Raji (cell line): ENCODE data around the gene IL17RB.

ENCODE experiments used
- POLR2A ChIP-seq: IDR thresholded peaks from 2 replicates; pipeline ENCODE4 v1.6.1; 2011; ENCODE audit warnings: low read depth, low read length, control low read depth; ENCODE audit not compliant: insufficient read depth

Gene IL17RB, protein sequence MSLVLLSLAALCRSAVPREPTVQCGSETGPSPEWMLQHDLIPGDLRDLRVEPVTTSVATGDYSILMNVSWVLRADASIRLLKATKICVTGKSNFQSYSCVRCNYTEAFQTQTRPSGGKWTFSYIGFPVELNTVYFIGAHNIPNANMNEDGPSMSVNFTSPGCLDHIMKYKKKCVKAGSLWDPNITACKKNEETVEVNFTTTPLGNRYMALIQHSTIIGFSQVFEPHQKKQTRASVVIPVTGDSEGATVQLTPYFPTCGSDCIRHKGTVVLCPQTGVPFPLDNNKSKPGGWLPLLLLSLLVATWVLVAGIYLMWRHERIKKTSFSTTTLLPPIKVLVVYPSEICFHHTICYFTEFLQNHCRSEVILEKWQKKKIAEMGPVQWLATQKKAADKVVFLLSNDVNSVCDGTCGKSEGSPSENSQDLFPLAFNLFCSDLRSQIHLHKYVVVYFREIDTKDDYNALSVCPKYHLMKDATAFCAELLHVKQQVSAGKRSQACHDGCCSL

DNA sequence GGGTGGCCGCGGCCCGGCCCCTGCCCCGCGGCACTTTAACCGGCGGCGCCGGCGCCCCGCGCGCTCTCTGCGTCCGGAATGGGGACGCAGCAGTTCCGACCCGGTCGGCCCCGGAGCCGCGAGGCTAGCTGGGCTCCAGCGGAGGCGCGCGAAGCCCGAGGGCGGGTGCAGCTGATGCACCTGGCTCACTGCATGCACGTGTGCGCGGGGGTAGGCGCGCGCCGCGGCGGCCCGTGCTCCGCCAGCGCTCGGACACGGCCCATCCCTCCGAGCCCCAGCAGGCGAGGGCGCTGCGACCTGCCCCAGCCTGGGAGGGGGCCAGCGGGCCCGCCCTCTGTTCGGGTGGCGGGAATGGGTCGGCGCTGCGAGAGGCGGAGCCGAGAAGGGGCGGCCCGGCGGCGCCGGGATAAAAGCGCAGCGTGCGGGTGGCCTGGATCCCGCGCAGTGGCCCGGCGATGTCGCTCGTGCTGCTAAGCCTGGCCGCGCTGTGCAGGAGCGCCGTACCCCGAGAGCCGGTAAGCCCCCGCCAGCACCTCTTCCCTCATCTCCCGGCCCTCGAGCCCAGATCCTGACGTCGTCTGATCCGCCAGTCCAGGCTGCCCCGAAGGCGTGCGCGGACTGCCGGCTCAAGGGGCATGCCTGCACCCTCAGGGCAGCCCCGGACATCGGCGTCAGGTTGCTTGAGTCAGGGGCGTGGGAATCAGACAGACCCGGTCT, at the start of gene IL17RB, which contains the start of gene CHDH:
Gene IL17RB, plus strand, starts transcription at position 435 of the 717 bp plus-strand sequence. Its CDS starts 21 bp downstream, at position 456.
Gene CHDH, minus strand, starts transcription at position 286 of the 717 bp plus-strand sequence. CDS start 22,411 bp downstream, outside the sequence.
- TF ChIP-seq POLR2A, result no peak

DNA sequence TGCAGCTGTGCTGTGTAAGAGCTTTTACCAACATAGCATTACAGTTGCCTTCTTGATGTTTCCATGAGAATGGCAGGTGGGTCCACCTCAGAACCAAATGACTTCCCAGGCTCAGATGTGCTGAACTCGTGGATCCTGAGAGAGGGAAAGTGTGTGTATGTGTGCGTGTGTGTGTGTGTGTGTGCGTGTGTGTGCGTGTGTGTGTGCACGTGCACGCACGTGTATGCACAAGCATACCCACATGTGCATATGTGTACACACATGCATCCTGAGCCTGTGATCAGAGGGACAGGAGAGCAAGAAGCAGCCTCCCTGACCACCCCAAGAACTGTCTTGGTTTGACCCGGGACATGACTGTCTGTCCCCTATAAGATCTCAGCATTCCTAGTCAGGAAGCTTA, 48.2 kb upstream of the IL17RB start:
- TF ChIP-seq POLR2A, result no peak

DNA sequence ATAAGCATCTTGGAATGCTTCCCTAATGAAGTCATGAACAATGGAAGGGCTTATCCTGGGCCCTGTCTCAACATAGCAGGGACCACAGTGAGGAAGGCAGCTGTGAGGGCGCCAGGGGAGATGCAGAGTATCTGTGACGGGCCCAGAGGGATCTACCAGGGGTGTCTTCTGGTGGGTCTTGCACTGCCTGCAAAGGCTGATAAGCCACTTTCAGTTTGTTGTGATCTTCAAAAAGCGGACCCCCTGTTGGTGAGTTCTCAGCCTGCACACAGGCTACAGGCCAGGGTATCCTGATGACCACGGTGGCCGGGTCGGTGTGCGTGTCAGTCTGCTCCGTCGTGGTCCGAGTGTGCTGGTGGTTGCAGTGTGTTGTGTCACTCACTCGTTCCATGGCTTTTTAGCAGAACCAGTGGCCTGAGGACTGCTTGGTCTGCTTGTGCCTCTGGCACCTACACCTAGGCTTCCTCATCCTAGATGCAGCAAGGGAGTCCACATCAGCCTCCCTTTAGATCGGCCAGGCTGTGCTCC, 47.0 kb upstream of the IL17RB start:
- no peak for TF ChIP-seq POLR2A

DNA sequence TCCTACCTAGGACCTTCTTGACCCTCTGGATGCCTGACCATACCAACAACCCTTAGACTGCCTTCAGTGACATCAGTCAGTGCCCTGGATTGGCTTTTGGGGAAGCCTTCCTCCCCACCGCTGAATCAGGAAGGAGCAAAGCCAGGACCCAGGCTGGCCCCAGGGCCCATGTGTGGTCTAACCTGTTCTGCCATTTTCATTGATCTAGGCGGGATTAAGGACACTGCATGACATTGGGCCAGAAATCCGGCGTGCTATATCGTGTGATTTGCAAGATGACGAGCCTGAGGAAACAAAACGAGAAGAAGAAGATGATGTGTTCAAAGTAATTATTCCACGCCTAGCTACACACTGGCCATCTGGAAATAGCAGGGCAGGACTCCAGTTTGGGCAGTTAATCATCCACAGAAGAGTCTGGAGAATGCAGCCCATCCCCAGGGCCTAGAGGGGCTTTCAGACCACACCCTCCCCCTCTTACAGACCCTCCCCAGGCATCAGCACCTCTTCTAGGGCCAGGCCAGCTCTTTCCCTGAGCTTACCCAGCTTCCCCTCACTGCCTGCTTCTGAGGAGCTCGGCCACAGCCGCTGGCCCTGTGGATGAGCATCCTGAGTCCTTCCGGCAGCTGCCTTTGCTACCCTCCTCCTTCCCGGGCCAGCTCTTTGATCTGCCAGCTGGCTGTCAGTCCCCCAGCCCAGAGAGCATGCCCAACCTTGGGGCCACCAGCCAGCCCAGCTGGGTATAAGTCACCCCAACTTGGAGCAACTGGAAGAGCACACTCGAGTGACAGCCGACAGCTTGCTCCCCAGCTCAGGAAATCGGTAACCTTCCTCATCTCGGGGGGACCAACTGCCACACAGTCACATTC, 46.1 kb upstream of the IL17RB start:
- TF ChIP-seq POLR2A, result no peak

DNA sequence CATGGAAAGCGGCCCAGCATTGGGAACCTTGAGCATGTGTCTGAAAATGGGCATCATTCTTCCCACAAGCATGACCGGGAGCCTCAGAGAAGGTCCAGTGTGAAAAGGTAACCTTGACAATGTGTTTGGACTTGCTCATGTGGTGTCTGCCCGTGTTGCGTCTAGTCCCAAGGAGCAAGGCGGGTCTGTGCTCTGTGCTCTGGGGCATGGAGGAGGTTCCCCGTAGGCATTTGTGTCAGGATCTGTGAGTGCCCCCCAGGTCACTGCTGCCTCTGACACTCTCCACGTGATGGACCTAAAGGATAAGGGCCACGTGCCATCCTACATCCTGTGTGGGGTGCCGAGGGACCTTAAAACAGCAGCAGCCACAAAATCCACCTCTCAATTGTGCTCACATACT, 45.0 kb upstream of the IL17RB start:
- no peak for TF ChIP-seq POLR2A

DNA sequence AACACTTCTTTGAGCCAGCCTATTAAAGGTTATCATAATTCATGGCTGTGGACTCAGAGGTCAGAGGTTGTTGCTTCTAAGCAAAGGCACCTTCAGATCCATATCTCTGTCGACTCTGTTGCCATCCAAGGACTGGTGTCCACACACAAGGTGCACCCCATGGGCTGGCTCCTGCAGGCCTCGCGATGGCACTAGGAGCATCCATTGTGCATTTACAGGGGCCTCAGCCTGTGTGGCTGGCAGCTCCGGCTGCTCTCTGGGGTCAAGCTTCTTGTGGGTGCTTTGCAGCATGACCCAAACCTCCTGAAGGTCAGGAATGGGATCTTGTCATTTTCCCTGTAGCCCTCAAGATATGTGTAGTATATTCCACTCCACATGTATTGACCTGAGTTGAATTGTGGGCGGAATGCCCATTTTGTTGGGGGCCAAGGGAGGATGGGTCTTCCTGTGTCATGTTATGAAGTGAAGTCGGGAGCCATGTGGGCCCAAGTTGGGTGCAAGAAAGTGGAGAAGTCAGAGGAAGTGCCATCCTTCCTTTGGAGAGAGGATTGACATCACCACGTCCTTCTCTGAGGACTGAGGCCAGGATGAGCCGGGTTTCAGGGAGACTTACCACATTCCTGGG, 44.0 kb upstream of the IL17RB start:
- TF ChIP-seq POLR2A, result no peak

DNA sequence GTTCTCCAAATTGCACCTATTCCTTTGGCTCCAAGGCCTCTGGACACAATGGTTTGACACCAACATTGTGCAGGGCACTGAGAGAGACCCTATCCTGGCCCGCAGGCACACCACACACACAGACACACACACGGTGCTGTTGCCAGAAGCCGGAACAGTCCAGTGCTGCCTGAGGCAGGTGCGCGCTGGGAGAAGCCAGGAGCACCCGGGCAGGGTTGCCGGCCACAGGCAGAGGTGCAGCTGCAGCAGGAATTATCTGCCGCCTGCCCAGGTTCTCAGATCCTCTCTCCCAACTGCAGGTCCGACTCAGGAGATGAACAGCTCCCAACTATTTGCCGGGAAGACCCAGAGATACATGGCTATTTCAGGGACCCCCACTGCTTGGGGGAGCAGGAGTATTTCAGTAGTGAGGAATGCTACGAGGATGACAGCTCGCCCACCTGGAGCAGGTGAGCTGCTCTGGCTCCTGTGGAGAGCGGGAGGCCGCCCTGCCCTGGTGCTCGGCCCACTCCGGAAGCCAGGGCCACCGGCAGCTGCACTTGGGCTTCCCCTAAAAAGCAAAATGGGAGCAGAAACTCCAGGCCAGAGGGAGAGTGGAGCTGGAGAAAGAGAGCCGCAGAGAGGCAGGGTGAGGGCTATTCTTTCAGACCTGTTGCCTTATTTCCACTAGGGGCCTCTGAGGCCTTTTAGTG, 43.1 kb upstream of the IL17RB start:
- TF ChIP-seq POLR2A, result no peak

DNA sequence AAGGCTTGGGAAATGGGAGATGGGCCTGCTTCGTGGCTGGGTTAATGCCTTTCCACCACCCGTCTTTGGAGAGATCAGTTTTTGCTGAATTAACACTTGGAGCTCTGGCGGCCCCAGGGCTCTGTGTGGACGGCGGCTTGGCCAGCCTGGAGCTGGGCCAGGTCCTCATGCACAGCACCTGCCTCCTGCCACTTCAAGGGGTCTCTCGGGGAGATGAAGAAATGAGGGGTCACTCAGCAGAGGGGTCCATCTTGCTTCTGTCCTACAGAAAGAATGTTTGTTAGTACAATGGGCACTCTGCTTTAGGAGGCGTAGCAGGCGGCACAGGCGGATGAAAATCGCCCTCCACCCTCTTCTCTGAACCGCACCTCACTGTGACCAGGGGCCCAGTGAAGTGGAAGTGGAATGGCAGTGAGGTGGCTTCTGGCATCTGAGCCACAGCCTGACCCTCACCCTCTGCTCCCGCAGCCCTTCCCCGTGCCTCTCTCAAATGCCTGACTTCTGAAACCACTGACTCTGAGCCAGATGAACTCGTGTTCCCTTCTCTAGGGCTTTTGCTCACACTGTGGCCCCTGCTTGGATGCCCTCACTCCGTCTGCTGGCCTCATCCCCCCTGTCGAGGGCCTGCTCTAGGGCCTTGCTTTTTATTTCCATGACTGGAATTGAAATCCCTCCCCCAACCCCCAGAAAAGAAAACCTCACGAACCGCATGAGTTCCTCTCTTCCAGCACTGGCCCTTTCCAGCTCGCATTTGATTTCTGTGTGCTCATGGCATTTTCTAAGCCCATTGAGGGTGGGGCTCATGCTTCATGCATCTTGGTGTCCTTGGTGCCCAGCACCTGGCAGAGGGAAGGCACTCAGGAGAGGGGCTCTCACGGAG, 42.3 kb upstream of the IL17RB start:
- no peak for TF ChIP-seq POLR2A

DNA sequence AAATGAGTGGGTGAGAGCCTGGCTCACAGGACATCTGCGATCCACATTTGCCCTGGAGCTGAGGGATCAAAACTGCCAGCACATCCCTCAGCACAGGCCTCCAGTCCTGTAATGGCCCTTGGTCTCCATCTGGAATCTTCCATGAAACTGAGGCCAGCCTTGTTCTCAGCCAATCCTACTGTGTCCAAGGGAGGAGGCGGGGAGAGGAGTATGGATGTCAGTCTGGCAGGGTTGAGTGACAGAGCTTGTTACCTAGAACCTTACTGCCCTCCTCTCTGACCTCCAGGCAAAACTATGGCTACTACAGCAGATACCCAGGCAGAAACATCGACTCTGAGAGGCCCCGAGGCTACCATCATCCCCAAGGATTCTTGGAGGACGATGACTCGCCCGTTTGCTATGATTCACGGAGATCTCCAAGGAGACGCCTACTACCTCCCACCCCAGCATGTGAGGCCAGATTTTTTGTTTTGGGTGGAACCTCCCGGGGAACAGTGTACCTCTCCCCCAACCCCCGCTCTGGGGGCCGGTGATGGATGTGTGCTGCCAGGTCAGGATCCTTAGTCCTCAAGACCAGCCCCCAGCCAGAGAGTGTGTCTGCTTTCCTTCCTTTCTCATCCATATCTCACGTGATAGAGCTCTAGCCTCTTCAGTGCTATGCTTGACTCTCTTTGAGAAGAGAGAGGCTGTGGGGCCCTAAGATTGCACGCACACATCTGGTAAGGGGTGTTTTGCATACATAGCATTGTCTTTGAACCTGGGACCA, 41.5 kb upstream of the IL17RB start:
- TF ChIP-seq POLR2A, result no peak

DNA sequence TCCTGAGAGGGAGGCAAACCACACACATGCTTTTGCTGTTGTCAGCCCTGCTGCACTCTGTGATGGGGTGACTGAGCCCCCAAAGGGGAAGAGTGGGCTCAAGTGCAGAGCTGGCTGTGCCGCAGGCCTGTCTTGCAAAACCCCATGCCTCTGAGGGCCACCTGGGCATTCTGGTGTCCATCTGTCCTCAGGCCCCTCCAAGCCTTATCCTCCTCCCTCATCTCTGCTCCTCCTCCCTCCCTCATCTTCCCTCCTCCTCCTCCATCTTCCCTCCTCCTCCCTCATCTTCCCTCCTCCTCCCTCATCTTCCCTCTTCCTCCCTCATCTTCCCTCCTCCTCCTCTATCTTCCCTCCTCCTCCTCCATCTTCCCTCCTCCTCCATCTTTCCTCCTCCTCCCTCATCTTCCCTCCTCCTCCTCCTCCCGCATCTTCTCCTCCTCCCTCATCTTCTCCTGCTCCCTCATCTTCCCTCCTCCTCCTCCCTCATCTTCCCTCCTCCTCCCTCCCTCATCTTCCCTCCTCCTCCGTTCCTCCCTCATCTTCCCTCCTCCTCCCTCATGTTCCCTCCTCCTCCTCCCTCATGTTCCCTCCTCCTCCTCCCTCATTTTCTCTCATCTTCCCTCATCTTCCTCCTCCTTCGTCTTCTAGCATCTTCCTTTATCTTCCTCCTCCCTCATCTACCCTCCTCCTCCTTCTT, 40.8 kb upstream of the IL17RB start:
- TF ChIP-seq POLR2A, result no peak

DNA sequence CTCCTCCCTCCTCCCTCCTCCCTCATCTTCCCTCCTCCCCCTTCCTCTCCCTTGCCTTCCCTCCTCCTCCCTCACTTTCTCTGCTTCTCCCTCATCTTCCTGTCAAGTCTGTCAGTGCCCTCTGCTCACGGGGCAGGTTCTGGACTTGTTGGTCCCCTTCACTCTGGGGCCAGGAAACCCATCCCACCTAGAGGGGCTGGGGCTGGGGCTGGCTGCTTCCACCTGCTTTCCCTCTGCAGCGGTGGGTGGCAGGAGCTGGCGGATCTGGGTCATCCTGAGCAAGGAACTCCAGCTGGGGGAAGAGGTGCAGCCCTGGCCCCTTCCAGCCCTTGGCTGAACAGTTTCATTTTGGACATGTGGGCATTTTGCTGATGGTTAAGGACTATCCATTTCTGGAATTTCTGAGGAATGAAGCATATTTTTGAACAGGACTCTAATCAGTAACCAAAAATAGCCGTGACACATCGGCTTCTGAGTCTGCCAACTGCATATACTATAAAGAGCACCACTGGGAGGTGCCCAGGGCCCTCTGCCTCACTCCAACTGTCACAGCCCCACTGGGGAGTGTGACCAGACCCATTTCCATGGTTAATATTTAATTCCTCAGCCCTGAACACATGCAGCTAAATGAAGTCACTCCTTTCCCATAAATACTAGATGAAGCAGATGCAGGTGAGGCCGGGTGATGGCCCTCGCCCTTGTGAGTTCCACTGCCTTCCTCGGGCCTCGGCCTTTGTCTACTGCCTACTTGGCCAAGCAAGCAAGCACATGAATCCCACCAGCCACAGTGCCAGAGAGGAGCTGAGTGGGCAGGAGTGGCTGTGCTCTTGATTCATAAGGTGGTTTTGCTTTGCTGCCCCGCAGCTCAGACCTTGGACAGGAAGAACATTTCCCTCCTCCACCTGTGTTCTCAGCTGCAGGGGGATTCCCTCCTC, 39.9 kb upstream of the IL17RB start:
- TF ChIP-seq POLR2A, result no peak
